Activated CD4-positive, alpha-beta memory T cell treated with anti-CD3 and anti-CD28 coated beads, Interleukin-2, amount 10 ng/mL, durations not matched to agents 7 days and 5 days (primary cell): Measurements from ENCODE around the gene FTSJ3. TPM values are rescaled to one million over a fixed set of nuclear protein-coding genes. Genes with fewer than 3 reads are reported as not detected.
"Not testable (repeated sequence)": the region's sequence is repeated elsewhere in the genome, so short reads cannot be mapped to it uniquely, and the experiment has no call there.

Experiments used
- CTCF ChIA-PET: fragments of 350-600 bp; sonication (Branson Sonifier 250); formaldehyde crosslinking; loops from one replicate; lab custom pipeline; 2021; ENCODE audit warnings: antibody characterized with exemption, inconsistent platforms; lab: Charles Lee
- POLR2A ChIA-PET: fragments of 350-600 bp; sonication (Branson Sonifier 250); formaldehyde crosslinking; loops from one replicate; lab custom pipeline; 2021; ENCODE audit warnings: antibody characterized with exemption; lab: Charles Lee
- DNase-seq: peaks from one replicate; pipeline ENCODE4 v3.0.0-alpha.2; 2020
- H3K27ac Mint-ChIP-seq: one replicate; pipeline ENCODE4 v1.8.0; 2021; ENCODE audit warnings: mild to moderate bottlenecking, mixed read lengths
- H3K27me3 Mint-ChIP-seq: one replicate; pipeline ENCODE4 v1.8.0; 2021; ENCODE audit warnings: mixed read lengths
- H3K36me3 Mint-ChIP-seq: one replicate; pipeline ENCODE4 v1.8.0; 2021; ENCODE audit warnings: low read depth, mixed read lengths
- H3K4me1 Mint-ChIP-seq: one replicate; pipeline ENCODE4 v1.8.0; 2021; ENCODE audit warnings: mixed read lengths
- H3K4me3 Mint-ChIP-seq: one replicate; pipeline ENCODE4 v1.8.0; 2021; ENCODE audit warnings: mild to moderate bottlenecking, mixed read lengths
- H3K9me3 Mint-ChIP-seq: one replicate; pipeline ENCODE4 v1.8.0; 2021; ENCODE audit warnings: mixed read lengths
- total RNA-seq, 2 experiments: library from RNA; stranded (reverse); gene quantifications; one replicate each; pipeline ENCODE4 v1.2.3, GENCODE V29; 2021

Gene FTSJ3
- total RNA-seq, 2 experiments from 2014 or later, result 38.9 to 43.8 TPM

DNA sequence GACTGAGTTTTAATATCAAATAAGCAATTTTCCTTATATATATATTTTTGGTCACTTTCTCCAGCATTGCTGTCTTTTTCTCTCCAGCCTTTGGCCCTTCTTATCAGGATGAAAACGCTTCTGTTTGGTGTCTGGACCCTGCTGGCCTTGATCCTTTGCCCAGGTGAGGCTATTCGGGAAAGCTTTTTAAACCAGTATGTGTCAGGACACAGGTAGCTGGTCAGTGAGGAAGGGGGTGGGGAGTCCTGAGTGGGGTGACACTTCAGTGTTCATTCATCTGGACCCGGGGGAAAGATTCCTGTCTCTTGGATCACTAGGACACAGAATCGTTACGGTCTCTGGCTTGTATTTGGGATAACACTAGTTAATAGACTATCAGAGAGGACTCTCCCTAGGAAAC, 27.2 kb upstream of the FTSJ3 start:
- Mint-ChIP-seq H3K27ac (no peak overlapping the region), H3K36me3 (no peaks in the 10 kb centered on the region), H3K9me3 (no peaks in the 10 kb centered on the region), H3K4me3 (no peak overlapping the region), H3K4me1 (peaks cover 2% of the 10 kb centered on the region), H3K27me3 (peaks cover 26% of the 10 kb centered on the region)
- DNase-seq, result no peak
- CTCF ChIA-PET, result no interaction called here
- POLR2A ChIA-PET, result interaction anchor here (1.9 kb wide), 1 partner anchor 11 kb away, joined by 10 read pairs; no protein-coding TSS in a partner anchor

GRCh38 chr17:63853260-63853659, 25.8 kb upstream of the FTSJ3 start:
- CTCF ChIA-PET, result interaction anchor here (0.6 to 2.4 kb wide), 3 partner anchors 10 to 100 kb away, joined by 3 to 8 read pairs (median 3); partner anchors contain the start of gene SMARCD2
- Mint-ChIP-seq H3K36me3 (peaks cover 3% of the 10 kb centered on the region), H3K27me3 (peaks cover 26% of the 10 kb centered on the region), H3K9me3 (peaks cover under 1% of the 10 kb centered on the region), H3K4me1 (peaks cover 12% of the 10 kb centered on the region), H3K27ac (no peak overlapping the region), H3K4me3 (no peak overlapping the region)
- POLR2A ChIA-PET, result interaction anchor here (1.9 kb wide), 1 partner anchor 10 kb away, joined by 10 read pairs; no protein-coding TSS in a partner anchor
- no peak for DNase-seq

GRCh38 chr17:63850401-63850800, 22.9 kb upstream of the FTSJ3 start:
- DNase-seq, result no peak
- Mint-ChIP-seq H3K4me3 (no peak overlapping the region), H3K27ac (no peak overlapping the region), H3K9me3 (peaks cover 4% of the 10 kb centered on the region), H3K27me3 (peaks cover 22% of the 10 kb centered on the region), H3K36me3 (peaks cover 10% of the 10 kb centered on the region), H3K4me1 (peaks cover 20% of the 10 kb centered on the region)
- POLR2A ChIA-PET, result no interaction called here
- CTCF ChIA-PET, result no interaction called here

DNA sequence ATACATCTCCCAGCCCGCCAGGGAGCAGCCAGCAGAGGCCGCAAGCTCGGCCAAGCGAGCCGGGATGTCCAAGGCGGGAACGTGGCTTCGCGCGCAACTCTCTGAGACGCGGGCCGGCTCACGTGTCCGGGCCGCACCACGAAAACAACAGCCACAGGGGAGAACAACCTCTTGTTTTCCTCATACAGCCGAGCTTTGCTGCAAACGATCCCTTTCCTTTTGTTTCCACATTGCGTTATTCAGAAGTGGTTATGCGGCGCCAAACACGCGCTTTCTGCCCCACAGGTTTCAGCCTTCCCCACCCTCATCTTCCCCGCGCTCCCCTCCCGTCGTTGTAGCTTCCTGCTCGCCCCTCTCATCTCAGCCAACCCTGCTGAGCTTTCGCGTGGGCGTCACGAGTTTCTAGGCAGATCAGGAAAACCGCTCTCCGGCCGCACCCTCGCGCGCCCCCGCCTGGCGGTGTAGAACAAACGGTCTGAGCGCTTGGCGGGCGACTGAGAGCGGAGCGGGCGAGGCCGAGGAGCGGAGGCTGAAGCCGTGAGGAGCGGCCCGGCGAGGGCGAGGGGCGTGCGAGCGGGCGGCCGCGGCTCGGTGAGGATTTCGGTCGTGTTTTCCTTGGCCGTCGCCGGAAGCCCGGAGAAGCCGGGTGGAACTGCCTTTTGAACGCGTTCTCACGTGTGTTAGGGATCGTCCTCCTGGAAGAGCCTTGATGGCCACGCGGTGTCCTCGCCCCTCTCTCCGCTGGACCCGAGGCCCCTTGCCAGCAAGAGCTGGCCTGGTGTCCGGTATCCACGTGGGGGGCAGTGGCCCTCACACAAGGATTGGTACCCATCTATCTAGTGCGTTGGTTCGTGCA, 21.6 kb upstream of the FTSJ3 start:
- peaks cover 27% of the 10 kb centered on the region for H3K4me1 Mint-ChIP-seq
- peak; percentile 96 for DNase-seq
- peak overlapping the region; percentile 86 for H3K27ac Mint-ChIP-seq
- peaks cover 15% of the 10 kb centered on the region for H3K27me3 Mint-ChIP-seq
- POLR2A ChIA-PET, result interaction anchor here (0.6 to 1.9 kb wide), 16 partner anchors 9 to 657 kb away, joined by 3 to 9 read pairs (median 4); partner anchors contain the start of genes CCDC47, CEP95, DCAF7 and DDX42
- CTCF ChIA-PET, result interaction anchor here (0.6 to 2.3 kb wide), 34 partner anchors 10 to 297 kb away, joined by 3 to 45 read pairs (median 4); partner anchors contain the start of genes CCDC47, DDX42, FTSJ3 and GH2
- peaks cover 4% of the 10 kb centered on the region for H3K9me3 Mint-ChIP-seq
- H3K36me3 Mint-ChIP-seq, result peaks cover 10% of the 10 kb centered on the region
- peak overlapping the region; percentile 61 for H3K4me3 Mint-ChIP-seq

GRCh38 chr17:63847525-63848249, 20.2 kb upstream of the FTSJ3 start:
- H3K4me3 Mint-ChIP-seq, result peak overlapping the region; percentile 61
- H3K27me3 Mint-ChIP-seq, result peaks cover 10% of the 10 kb centered on the region
- POLR2A ChIA-PET, result interaction anchor here (0.9 to 1.9 kb wide), 8 partner anchors 12 to 297 kb away, joined by 3 to 9 read pairs (median 5); partner anchors contain the start of genes CCDC47, DCAF7, DDX42 and FTSJ3
- peaks cover 10% of the 10 kb centered on the region for H3K36me3 Mint-ChIP-seq
- peaks cover 4% of the 10 kb centered on the region for H3K9me3 Mint-ChIP-seq
- H3K4me1 Mint-ChIP-seq, result peaks cover 33% of the 10 kb centered on the region
- peak overlapping the region; percentile 34 for H3K27ac Mint-ChIP-seq
- DNase-seq, result no peak
- CTCF ChIA-PET, result interaction anchor here (1.0 to 2.3 kb wide), 8 partner anchors 8 to 147 kb away, joined by 3 to 45 read pairs (median 10); partner anchors contain the start of genes CCDC47 and DDX42

DNA sequence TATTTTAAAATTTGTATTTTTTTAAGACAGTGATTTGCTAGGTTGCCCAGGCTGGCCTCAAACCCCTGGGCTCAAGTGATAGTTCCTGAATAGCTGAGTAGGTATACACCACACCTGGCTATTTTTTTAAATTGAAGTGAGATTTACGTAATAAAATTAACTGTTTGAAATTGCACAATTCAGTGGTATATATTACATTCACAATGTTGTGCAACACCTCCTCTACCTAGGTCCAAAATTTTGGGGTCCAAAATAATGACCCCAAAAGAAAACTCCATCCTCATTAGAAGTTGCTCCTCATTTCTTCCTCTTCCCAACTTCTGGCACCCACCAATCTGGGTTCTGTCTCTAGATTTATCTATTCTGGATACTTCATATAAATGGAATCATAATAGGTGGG, 18.0 kb upstream of the FTSJ3 start:
- Mint-ChIP-seq H3K4me3 (no peak overlapping the region), H3K27ac (no peak overlapping the region), H3K4me1 (peaks cover 41% of the 10 kb centered on the region), H3K27me3 (no peaks in the 10 kb centered on the region), H3K9me3 (peaks cover 4% of the 10 kb centered on the region), H3K36me3 (peaks cover 25% of the 10 kb centered on the region)
- no peak for DNase-seq
- CTCF ChIA-PET, result no interaction called here
- POLR2A ChIA-PET, result no interaction called here

DNA sequence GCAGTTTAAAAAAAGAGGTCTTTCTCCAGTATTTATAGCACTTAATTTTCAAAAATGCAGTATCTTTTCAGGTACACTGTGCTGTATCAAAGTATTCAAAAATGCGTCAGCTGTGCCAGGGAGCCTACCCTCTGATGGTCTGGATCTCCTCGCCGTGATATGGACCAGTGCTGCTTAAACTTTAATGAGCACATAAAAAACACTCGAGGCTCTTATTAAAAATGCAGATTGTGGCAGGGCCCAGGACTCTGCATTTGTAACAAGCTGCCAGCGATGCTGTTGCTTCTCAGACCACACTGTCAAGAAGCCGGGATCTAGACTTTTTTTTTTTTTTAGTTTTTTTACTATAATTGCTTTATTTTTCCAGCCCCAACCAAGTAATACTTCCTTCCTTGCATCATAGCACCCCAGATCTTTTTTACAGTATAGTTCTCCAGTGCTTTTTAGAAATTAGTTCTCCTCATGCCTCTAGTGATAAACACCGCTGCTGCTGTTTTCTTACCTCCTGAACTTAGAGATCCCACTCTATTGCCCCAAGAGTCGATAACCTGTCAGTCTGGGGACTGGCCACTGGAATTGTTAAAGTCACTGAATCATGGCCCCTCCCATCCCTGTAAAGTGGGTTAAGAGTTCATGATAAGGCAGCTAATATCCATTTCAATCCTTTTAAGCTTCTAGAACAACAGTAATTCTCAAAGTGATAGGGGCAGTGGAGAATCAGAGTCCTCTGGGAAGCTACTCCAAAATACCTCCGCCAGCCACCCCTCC, 16.6 kb upstream of the FTSJ3 start:
- POLR2A ChIA-PET, result interaction anchor here (1.2 to 9.7 kb wide), 14 partner anchors 10 to 419 kb away, joined by 4 to 194 read pairs (median 8); partner anchors contain the start of genes CCDC47, DCAF7, DDX42 and FTSJ3
- H3K36me3 Mint-ChIP-seq, result peaks cover 28% of the 10 kb centered on the region

DNA sequence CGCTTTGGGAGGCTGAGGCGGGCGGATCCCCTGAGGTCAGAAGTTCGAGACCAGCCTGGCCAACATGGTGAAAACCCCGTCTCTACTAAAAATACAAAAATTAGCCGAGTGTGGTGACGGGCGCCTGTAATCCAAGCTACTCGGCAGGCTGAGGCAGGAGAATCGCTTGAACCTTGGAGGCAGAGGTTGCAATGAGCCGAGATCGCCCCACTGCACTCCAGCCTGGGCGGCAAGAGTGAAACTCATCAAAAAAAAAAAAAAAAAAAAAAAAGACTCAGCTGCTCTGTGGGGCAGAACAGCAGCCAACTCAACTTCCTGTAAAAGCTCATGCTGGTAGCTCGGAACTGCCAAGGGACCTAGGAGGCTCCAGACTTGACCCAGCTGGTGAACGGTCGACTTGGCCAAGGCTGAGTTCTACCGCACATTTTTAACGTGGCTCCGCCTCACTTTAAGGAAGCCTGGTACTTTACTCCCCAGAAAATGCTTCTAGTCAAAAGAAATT, 16.0 kb upstream of the FTSJ3 start:
- CTCF ChIA-PET, result interaction anchor here (0.8 to 2.2 kb wide), 8 partner anchors 9 to 177 kb away, joined by 3 to 8 read pairs (median 4); partner anchors contain the start of genes CCDC47, DDX42 and ICAM2

More for the DNA sequence above, 16.6 kb upstream of the FTSJ3 start:
- peak overlapping the region; percentile 96 for H3K27ac Mint-ChIP-seq
- CTCF ChIA-PET, result interaction anchor here (1.0 to 2.2 kb wide), 5 partner anchors 17 to 176 kb away, joined by 3 to 8 read pairs (median 5); partner anchors contain the start of genes CCDC47, DDX42 and ICAM2
- H3K4me3 Mint-ChIP-seq, result peak overlapping the region; percentile 97
- DNase-seq, result no peak
- peaks cover 4% of the 10 kb centered on the region for H3K9me3 Mint-ChIP-seq
- H3K27me3 Mint-ChIP-seq, result no peaks in the 10 kb centered on the region
- peaks cover 46% of the 10 kb centered on the region for H3K4me1 Mint-ChIP-seq

DNA sequence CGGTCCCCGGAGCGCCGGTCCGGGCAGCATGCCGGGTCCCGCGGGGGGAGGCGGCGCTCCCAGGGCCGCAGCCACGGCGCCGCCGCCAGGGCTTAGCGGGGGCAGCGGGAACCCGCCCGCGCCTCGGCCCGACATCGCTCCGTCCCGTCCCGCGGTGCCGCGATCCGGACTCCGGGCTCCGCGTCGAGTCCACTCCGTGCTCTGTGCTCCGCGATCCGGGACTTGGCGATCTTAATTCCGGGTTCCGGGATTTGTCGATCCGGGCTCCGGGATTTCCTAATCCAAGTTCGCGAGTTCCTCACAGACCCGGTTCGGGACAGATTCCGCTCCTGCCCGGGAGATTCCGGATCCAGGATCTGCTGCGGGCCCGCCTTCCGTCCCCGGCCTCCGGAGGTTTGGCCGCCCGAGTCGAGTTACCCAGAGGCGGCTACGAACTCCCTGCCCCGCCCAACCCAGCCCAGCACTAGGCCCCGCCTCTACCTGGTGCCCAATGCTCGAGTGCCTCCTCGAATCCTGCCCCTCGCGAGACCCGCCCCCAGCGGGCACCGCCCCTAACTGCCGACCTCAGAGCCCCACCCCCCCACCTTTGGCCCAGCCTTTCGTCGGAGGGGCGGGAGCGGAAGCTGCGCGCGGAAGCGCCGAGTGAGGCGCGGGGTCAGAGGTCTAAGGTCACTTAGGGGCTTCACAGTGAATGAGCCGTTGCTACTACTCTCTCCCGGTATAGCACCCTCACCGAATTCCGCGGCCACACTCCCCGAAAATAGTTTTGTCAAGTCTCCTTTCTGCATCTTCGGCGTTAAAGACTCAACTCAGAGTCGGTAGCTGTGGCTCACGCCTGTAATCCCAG, 15.3 kb upstream of the FTSJ3 start, which contains the start of gene SMARCD2:
TSS of gene SMARCD2 (minus strand) at position 146 of the 847 bp plus-strand sequence. CDS start at position 135, 11 bp downstream.
- peak within 1 kb of the TSS; percentile 97 for H3K4me3 Mint-ChIP-seq
- peak within 1 kb of the TSS; percentile 96 for H3K27ac Mint-ChIP-seq
- no peaks in the 10 kb centered on the region for H3K27me3 Mint-ChIP-seq
- peak; percentile 99 for DNase-seq
- ChIA-PET CTCF (interaction anchor here (0.8 to 3.3 kb wide), 9 partner anchors 8 to 69 kb away, joined by 3 to 28 read pairs (median 4); partner anchors contain the start of genes CCDC47, DDX42 and FTSJ3), POLR2A (interaction anchor here (0.8 to 9.7 kb wide), 21 partner anchors 11 to 664 kb away, joined by 3 to 194 read pairs (median 7); partner anchors contain the start of genes CCDC47, CEP95, DCAF7 and DDX42)
- H3K36me3 Mint-ChIP-seq, result peaks cover 20% of the 10 kb centered on the region
- peaks cover 46% of the 10 kb centered on the region for H3K4me1 Mint-ChIP-seq
- no peaks in the 10 kb centered on the region for H3K9me3 Mint-ChIP-seq

More for the DNA sequence above, 16.0 kb upstream of the FTSJ3 start:
- POLR2A ChIA-PET, result interaction anchor here (0.8 to 9.7 kb wide), 17 partner anchors 11 to 663 kb away, joined by 3 to 194 read pairs (median 7); partner anchors contain the start of genes CCDC47, CEP95, DCAF7 and DDX42
- peak overlapping the region; percentile 96 for H3K27ac Mint-ChIP-seq
- DNase-seq, result peak; percentile 55
- H3K4me1 Mint-ChIP-seq, result peaks cover 47% of the 10 kb centered on the region
- peaks cover 26% of the 10 kb centered on the region for H3K36me3 Mint-ChIP-seq
- H3K9me3 Mint-ChIP-seq, H3K27me3 Mint-ChIP-seq: not testable (repeated sequence)
- peak overlapping the region; percentile 97 for H3K4me3 Mint-ChIP-seq

DNA sequence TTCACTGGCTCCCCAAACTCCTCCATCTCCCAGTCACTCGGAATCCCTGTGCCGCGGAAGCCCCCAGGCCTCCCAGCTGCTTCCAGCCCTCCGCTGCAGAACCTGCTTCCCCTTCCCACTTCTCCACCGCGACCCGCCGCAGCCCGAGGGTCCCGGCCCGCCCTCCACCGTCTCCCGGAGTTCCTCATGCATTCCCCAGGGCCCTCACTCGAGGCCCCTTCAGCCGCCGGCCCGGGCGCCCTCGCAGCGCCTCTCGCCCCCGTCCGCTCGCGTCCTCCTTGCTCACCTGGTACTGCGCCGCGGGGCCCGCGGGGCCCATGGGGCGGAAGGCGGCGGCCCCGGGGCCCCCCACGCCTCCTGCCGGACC, 14.7 kb upstream of the FTSJ3 start:
- Mint-ChIP-seq H3K27me3 (no peaks in the 10 kb centered on the region), H3K9me3 (no peaks in the 10 kb centered on the region), H3K4me1 (peaks cover 44% of the 10 kb centered on the region), H3K27ac (peak overlapping the region; percentile 87), H3K4me3 (peak overlapping the region; percentile 97), H3K36me3 (peaks cover 21% of the 10 kb centered on the region)
- POLR2A ChIA-PET, result interaction anchor here (0.8 to 9.7 kb wide), 10 partner anchors 12 to 663 kb away, joined by 3 to 194 read pairs (median 8); partner anchors contain the start of genes CCDC47, DDX42, DDX5 and FTSJ3
- DNase-seq, result no peak
- CTCF ChIA-PET, result interaction anchor here (0.9 to 3.3 kb wide), 3 partner anchors 12 to 66 kb away, joined by 3 to 28 read pairs (median 6); partner anchors contain the start of gene FTSJ3
